IPS-20b (cell line): ENCODE measurements around the gene EXOC4.

Source experiments
- H3K27ac ChIP-seq: one replicate; pipeline ENCODE4 v1.5.1; 2013; ENCODE audit warnings: low read length
- H3K27me3 ChIP-seq: 2 replicates; pipeline ENCODE4 v1.6.1; 2013; ENCODE audit warnings: mild to moderate bottlenecking, low read length, inconsistent platforms; ENCODE audit not compliant: insufficient read depth
- H3K36me3 ChIP-seq: 2 replicates; pipeline ENCODE4 v1.6.1; 2013; ENCODE audit warnings: low read depth, mild to moderate bottlenecking, inconsistent platforms, low read length, moderate library complexity; ENCODE audit not compliant: insufficient read depth
- H3K4me1 ChIP-seq: 2 replicates; pipeline ENCODE4 v1.6.1; 2013; ENCODE audit warnings: mild to moderate bottlenecking, control low read depth, inconsistent platforms, low read length, moderate library complexity; ENCODE audit not compliant: insufficient read depth
- H3K4me3 ChIP-seq: 2 replicates; pipeline ENCODE4 v1.5.1; 2013; ENCODE audit warnings: mild to moderate bottlenecking, low read length, inconsistent platforms
- H3K9ac ChIP-seq: 2 replicates; pipeline ENCODE4 v1.6.1; 2013; ENCODE audit warnings: low read depth, mild to moderate bottlenecking, inconsistent platforms, low read length, moderate library complexity
- H3K9me3 ChIP-seq: 2 replicates; pipeline ENCODE4 v1.6.1; 2013; ENCODE audit warnings: mild to moderate bottlenecking, low read depth, low read length, inconsistent platforms; ENCODE audit not compliant: insufficient read depth

EXOC4 gene

GRCh38 chr7:133609806-133610205 lies 356.9 kb downstream of the EXOC4 start:
- Histone ChIP-seq H3K27ac (no peak overlapping the region), H3K9me3 (no peaks in the 10 kb centered on the region), H3K9ac (no peak overlapping the region), H3K27me3 (no peaks in the 10 kb centered on the region), H3K4me1 (no peaks in the 10 kb centered on the region), H3K36me3 (no peaks in the 10 kb centered on the region), H3K4me3 (no peak overlapping the region)

DNA sequence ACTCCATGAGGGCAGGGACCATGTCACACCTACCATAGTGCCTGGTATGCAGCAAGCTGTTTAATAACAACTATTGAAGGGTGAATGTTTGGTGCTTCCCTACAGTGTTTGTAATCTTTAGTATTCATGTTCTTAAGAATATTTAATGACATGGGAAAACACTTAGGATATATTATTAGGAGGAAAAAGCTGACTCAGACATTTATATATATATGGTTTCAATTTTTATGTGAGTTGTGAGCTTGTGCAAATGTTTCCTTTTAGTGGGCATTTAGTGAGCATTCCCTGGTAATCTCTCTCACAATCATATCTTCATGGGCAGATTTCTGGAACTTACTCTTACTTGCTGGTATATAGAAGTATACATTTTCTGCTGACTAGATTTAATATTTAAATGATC lies 359.1 kb downstream of the EXOC4 start:
- Histone ChIP-seq H3K4me1 (no peaks in the 10 kb centered on the region), H3K27me3 (no peaks in the 10 kb centered on the region), H3K9me3 (no peaks in the 10 kb centered on the region), H3K36me3 (no peaks in the 10 kb centered on the region), H3K4me3 (no peak overlapping the region), H3K27ac (no peak overlapping the region), H3K9ac (no peak overlapping the region)

- no peak overlapping the region for H3K4me3 ChIP-seq
- H3K27me3 ChIP-seq: no peaks in the 10 kb centered on the region
- H3K9me3 ChIP-seq: no peaks in the 10 kb centered on the region
- no peaks in the 10 kb centered on the region for H3K4me1 ChIP-seq
- no peaks in the 10 kb centered on the region for H3K36me3 ChIP-seq
- no peak overlapping the region for H3K9ac ChIP-seq
- no peak overlapping the region for H3K27ac ChIP-seq
Observed at GRCh38 chr7:133613250-133613790, 360.4 kb downstream of the EXOC4 start.

DNA sequence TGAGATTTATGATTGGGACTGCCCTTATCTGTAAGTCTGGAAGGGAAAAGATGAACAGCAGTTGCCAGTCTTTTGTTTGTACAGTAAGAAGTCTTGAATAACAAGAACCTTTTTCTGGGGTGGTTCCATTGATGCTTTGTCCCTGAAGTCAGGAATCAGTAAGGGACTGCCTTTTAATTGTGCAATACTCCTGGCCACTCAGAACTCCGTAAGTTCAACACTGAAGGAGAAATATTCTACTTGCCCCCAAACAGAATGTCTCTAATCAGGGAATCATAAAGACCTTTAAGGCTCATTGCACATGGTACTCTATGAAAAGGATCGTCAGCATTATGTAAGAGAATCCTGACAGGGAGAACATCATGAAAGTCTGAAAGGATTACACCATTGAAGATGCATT lies 361.4 kb downstream of the EXOC4 start:
- H3K4me3 ChIP-seq: no peak overlapping the region
- H3K27me3 ChIP-seq: no peaks in the 10 kb centered on the region
- H3K27ac ChIP-seq: no peak overlapping the region
- no peaks in the 10 kb centered on the region for H3K9me3 ChIP-seq
- no peak overlapping the region for H3K9ac ChIP-seq
- no peaks in the 10 kb centered on the region for H3K4me1 ChIP-seq
- no peaks in the 10 kb centered on the region for H3K36me3 ChIP-seq

DNA sequence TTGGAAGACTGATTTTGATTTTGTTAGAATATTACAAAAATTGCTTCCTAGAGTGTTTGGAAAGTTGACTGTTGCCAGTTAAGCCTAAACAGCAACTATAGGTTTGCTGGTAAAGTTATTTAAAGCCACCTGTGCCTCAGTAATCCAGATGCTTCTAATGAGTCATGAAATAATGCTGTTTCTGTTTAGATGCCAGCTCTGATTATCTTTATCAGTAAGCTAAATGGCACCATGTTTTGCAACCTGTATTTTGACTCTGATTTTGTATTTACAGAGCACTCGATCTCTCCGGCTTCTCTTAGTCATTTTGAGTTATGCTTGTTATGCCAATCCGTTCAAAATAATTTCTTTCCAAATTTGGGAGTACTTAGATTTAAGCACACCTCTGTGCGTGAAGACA lies 366.1 kb downstream of the EXOC4 start:
- H3K27ac ChIP-seq: no peak overlapping the region
- no peaks in the 10 kb centered on the region for H3K36me3 ChIP-seq
- H3K9ac ChIP-seq: no peak overlapping the region
- no peak overlapping the region for H3K4me3 ChIP-seq
- no peaks in the 10 kb centered on the region for H3K9me3 ChIP-seq
- no peaks in the 10 kb centered on the region for H3K4me1 ChIP-seq
- H3K27me3 ChIP-seq: no peaks in the 10 kb centered on the region

DNA sequence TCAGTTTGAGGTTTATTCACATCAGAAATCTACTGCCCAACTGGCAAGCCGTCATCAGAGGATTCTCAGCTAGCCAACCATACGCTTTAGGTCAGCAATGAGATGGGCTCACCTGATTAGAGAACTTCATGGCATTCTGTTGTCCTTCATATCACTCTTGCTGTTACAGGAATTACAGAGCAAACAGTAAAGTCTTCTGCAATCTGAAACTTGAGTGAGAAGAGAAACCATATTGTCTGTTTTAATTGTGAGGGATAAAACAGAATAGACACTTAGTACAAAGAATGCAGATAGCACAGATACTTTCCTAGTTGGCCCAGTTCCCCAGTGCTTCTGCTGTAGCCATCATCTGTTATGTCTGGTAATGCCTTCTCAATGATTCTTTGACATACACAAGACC lies 366.6 kb downstream of the EXOC4 start:
- H3K4me1 ChIP-seq: no peaks in the 10 kb centered on the region
- no peak overlapping the region for H3K4me3 ChIP-seq

DNA sequence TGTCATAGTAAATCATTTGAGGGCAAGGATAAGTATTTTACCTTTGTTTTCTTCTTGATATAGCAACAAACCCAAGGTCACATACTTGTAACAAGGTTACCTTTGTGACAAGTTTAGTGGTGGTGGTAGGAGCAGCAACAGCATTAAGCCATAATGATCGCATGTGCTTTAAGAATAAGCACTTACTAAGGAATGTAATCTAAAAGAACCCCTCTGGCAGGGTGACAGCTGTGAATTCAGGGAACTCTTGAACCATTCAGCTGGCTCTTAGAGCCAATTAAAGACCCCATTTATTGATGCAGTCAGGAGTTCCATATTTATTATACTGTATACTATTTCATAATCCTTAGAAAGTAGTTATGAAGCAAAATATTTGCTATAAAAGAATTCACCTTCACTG lies 370.8 kb downstream of the EXOC4 start:
- Histone ChIP-seq H3K27me3 (no peaks in the 10 kb centered on the region), H3K36me3 (no peaks in the 10 kb centered on the region), H3K9me3 (no peaks in the 10 kb centered on the region), H3K27ac (no peak overlapping the region), H3K9ac (no peak overlapping the region), H3K4me3 (no peak overlapping the region), H3K4me1 (no peaks in the 10 kb centered on the region)

More for the DNA sequence above, 366.6 kb downstream of the EXOC4 start:
- no peak overlapping the region for H3K27ac ChIP-seq
- H3K9me3 ChIP-seq: no peaks in the 10 kb centered on the region
- no peaks in the 10 kb centered on the region for H3K27me3 ChIP-seq
- no peak overlapping the region for H3K9ac ChIP-seq
- no peaks in the 10 kb centered on the region for H3K36me3 ChIP-seq

DNA sequence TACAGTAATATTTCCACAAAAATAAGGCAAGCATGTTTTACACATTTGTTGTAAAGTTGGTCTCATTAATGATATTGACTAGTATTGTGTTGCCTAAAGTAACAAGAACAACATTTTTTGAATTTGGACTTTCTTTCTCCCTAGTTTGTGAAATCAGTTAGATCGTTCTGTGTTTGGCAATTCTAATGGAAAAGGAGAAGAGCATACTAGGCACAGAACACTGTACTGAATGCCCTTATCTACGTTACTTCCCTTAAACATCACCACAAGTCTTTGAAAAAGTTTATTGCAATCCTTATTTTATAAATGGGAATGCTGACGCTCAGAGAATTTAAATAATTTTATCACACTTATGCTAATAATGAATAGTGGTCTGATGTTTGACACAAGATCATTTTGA lies 372.2 kb downstream of the EXOC4 start:
- no peak overlapping the region for H3K9ac ChIP-seq

DNA sequence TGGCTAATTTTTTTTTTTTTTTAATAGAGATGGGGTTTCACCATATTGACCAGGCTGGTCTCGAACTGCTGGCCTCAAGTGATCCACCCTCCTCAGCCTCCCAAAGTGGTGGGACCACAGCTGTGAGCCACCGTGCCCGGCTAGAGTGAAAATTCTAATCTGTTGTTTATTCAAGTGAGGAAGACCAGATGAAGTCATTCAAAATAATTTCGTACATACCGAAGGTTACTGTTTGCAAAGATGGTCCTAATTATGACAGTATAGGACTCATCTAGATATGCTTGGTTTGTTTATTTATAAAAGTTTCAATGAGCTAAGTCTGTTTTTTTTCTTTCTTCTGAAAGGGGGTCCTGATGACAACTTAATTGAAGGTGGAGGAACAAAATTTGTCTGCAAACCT lies 376.8 kb downstream of the EXOC4 start:
- Histone ChIP-seq H3K36me3 (no peaks in the 10 kb centered on the region), H3K4me1 (no peaks in the 10 kb centered on the region), H3K4me3 (no peak overlapping the region), H3K9ac (no peak overlapping the region), H3K27me3 (no peaks in the 10 kb centered on the region), H3K27ac (no peak overlapping the region), H3K9me3 (no peaks in the 10 kb centered on the region)

More for the DNA sequence above, 372.2 kb downstream of the EXOC4 start:
- Histone ChIP-seq H3K36me3 (no peaks in the 10 kb centered on the region), H3K27ac (no peak overlapping the region), H3K27me3 (no peaks in the 10 kb centered on the region), H3K9me3 (no peaks in the 10 kb centered on the region), H3K4me1 (no peaks in the 10 kb centered on the region), H3K4me3 (no peak overlapping the region)

DNA sequence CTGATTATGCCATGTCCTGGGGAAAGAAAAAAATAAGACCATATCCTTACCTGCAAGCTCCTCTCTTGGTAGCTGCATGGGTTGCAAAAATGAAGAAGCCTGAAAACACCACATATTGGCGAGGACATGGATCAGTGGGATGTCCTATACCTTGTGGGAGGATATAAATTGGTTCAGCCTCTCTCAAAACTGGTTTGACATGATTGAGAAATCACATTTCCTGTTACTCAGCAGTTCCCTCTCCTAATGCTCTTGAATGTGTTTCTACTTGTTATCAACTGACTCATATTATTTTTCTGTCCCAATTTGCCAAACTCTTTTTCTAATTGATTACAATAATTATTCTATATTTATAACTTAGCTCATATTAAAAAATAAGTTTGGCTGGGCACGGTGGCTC lies 380.2 kb downstream of the EXOC4 start:
- H3K36me3 ChIP-seq: no peaks in the 10 kb centered on the region
- H3K4me3 ChIP-seq: no peak overlapping the region
- H3K27me3 ChIP-seq: no peaks in the 10 kb centered on the region
- no peak overlapping the region for H3K9ac ChIP-seq
- H3K27ac ChIP-seq: no peak overlapping the region
- H3K9me3 ChIP-seq: no peaks in the 10 kb centered on the region
- H3K4me1 ChIP-seq: no peaks in the 10 kb centered on the region

- Histone ChIP-seq H3K27ac (no peak overlapping the region), H3K36me3 (no peaks in the 10 kb centered on the region), H3K9ac (no peak overlapping the region), H3K27me3 (no peaks in the 10 kb centered on the region), H3K9me3 (no peaks in the 10 kb centered on the region), H3K4me3 (no peak overlapping the region), H3K4me1 (no peaks in the 10 kb centered on the region)
Observed at GRCh38 chr7:133635541-133635940, 382.7 kb downstream of the EXOC4 start.

DNA sequence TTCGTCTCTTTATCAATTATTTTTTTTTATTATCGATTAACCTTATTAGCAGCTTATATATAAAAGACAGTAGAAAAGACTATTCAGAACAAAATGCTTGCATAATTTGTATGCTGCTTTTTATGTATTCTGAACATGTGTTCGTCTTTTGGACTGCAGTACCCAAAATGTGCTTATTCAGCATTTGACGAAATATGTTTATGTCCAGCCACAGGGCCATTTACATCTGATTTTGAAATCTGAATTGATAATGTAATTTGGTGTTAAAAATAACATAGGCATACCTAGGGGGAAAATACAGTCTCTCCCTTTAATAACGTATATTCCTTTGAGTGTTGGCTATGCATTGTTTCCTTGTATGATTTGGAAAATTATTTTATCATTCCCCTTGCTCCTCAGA lies 386.0 kb downstream of the EXOC4 start:
- no peaks in the 10 kb centered on the region for H3K36me3 ChIP-seq
- H3K27ac ChIP-seq: no peak overlapping the region
- H3K27me3 ChIP-seq: no peaks in the 10 kb centered on the region
- no peak overlapping the region for H3K4me3 ChIP-seq
- H3K9me3 ChIP-seq: no peaks in the 10 kb centered on the region
- H3K9ac ChIP-seq: no peak overlapping the region
- H3K4me1 ChIP-seq: no peaks in the 10 kb centered on the region

GRCh38 chr7:133641436-133641835 lies 388.6 kb downstream of the EXOC4 start:
- no peak overlapping the region for H3K4me3 ChIP-seq
- no peak overlapping the region for H3K9ac ChIP-seq
- H3K36me3 ChIP-seq: no peaks in the 10 kb centered on the region
- H3K9me3 ChIP-seq: no peaks in the 10 kb centered on the region
- no peaks in the 10 kb centered on the region for H3K27me3 ChIP-seq
- H3K4me1 ChIP-seq: no peaks in the 10 kb centered on the region; the same call in 1 of the 2 replicates
- H3K27ac ChIP-seq: no peak overlapping the region
